HepG2 (cell line): Measurements from ENCODE around the gene C16orf54. TPM values are rescaled to one million over a fixed set of nuclear protein-coding genes. Genes with fewer than 3 reads are reported as not detected.

Source experiments
- ATAD3A ChIP-seq: sonication (generic); formaldehyde crosslinking; IDR thresholded peaks from 2 replicates; pipeline ENCODE4 v1.4.0; 2020; ENCODE audit warnings: missing genetic modification reagents
- CHD4 ChIP-seq: fragments of 200-600 bp; sonication (generic); IDR thresholded peaks from 2 replicates; pipeline ENCODE4 v1.7.0; 2017; ENCODE audit warnings: mild to moderate bottlenecking, low read length, borderline replicate concordance
- ERF ChIP-seq: IDR thresholded peaks from 2 replicates; pipeline ENCODE4 v1.6.1; 2018; ENCODE audit warnings: missing biosample characterization, missing genetic modification reagents
- MED13 ChIP-seq: sonication (generic); formaldehyde crosslinking; IDR thresholded peaks from 2 replicates; pipeline ENCODE4 v1.5.0; 2020; ENCODE audit warnings: missing genetic modification reagents
- MXD1 ChIP-seq: sonication (generic); formaldehyde crosslinking; IDR thresholded peaks from 2 replicates; pipeline ENCODE4 v1.4.0; 2020; ENCODE audit warnings: mild to moderate bottlenecking, missing genetic modification reagents
- MYC ChIP-seq: sonication (generic); formaldehyde crosslinking; IDR thresholded peaks from 2 replicates; pipeline ENCODE4 v1.9.0; 2021; ENCODE audit warnings: missing genetic modification reagents, borderline replicate concordance
- MYNN ChIP-seq: sonication (generic); formaldehyde crosslinking; IDR thresholded peaks from 2 replicates; pipeline ENCODE4 v1.4.0; 2020; ENCODE audit warnings: mild to moderate bottlenecking, low read depth, missing genetic modification reagents
- NCOA1 ChIP-seq: sonication (generic); formaldehyde crosslinking; IDR thresholded peaks from 2 replicates; pipeline ENCODE4 v1.9.0; 2021; ENCODE audit warnings: missing genetic modification reagents
- NFE2L2 ChIP-seq: fragments of 150-350 bp; IDR thresholded peaks from 2 replicates; pipeline ENCODE4 v1.6.1; 2014; ENCODE audit warnings: low read length
- PHF8 ChIP-seq: sonication (generic); formaldehyde crosslinking; IDR thresholded peaks from 2 replicates; pipeline ENCODE4 v1.5.0; 2020; ENCODE audit warnings: missing genetic modification reagents
- PLSCR1 ChIP-seq: sonication (generic); formaldehyde crosslinking; IDR thresholded peaks from 2 replicates; pipeline ENCODE4 v1.5.0; 2020; ENCODE audit warnings: missing genetic modification reagents, mild to moderate bottlenecking, borderline replicate concordance
- POGK ChIP-seq: sonication (generic); formaldehyde crosslinking; conservative IDR thresholded peaks from 2 replicates; pipeline ENCODE4 v1.8.0; 2022; ENCODE audit warnings: mild to moderate bottlenecking, moderate library complexity, missing genetic modification reagents
- POGZ ChIP-seq: sonication (generic); formaldehyde crosslinking; IDR thresholded peaks from 2 replicates; pipeline ENCODE4 v1.4.0; 2020; ENCODE audit warnings: mild to moderate bottlenecking, missing genetic modification reagents
- PRMT3 ChIP-seq: sonication (generic); formaldehyde crosslinking; IDR thresholded peaks from 2 replicates; pipeline ENCODE4 v1.8.1; 2022; ENCODE audit warnings: low read depth, mild to moderate bottlenecking, moderate library complexity, missing genetic modification reagents, borderline replicate concordance
- RERE ChIP-seq: IDR thresholded peaks from 2 replicates; pipeline ENCODE4 v1.6.1; 2016; ENCODE audit warnings: low read depth, missing genetic modification reagents, missing compliant biosample characterization
- SKI ChIP-seq: fragments of 450-650 bp; IDR thresholded peaks from one replicate; pipeline ENCODE4 v1.6.1; 2018; ENCODE audit warnings: mild to moderate bottlenecking; ENCODE audit not compliant: partially characterized antibody
- ZMYM2 ChIP-seq: sonication (generic); formaldehyde crosslinking; IDR thresholded peaks from 2 replicates; pipeline ENCODE4 v1.8.0; 2022; ENCODE audit warnings: mild to moderate bottlenecking, missing genetic modification reagents
- ZNF232 ChIP-seq: sonication (generic); formaldehyde crosslinking; IDR thresholded peaks from 2 replicates; pipeline ENCODE4 v1.4.0; 2020; ENCODE audit warnings: missing genetic modification reagents, borderline replicate concordance
- ZNF33A ChIP-seq: sonication (generic); formaldehyde crosslinking; IDR thresholded peaks from 2 replicates; pipeline ENCODE4 v1.5.1; 2020; ENCODE audit warnings: missing genetic modification reagents, mild to moderate bottlenecking, moderate library complexity, borderline replicate concordance
- ZNF564 ChIP-seq: sonication (generic); formaldehyde crosslinking; IDR thresholded peaks from 2 replicates; pipeline ENCODE4 v1.8.1; 2023; ENCODE audit warnings: mild to moderate bottlenecking, missing genetic modification reagents
- ZNF691 ChIP-seq: sonication (generic); formaldehyde crosslinking; IDR thresholded peaks from 2 replicates; pipeline ENCODE4 v1.4.0; 2020; ENCODE audit warnings: missing genetic modification reagents, low read depth, mild to moderate bottlenecking, borderline replicate concordance
- polyA plus RNA-seq, 8 experiments: library from polyadenylated mRNA; depleted of rRNA in 3 of 8; stranded (reverse) in 7 of 8; unstranded in 1 of 8; fragments of >200 nt; fragmentation: Illumina TruSeq in 4 of 8; extraction: Trizol in 4 of 8; gene quantifications; 2 replicates each; pipeline versions ENCODE4 v1.2.1 to v1.2.3, GENCODE V29; 2011 to 2016; ENCODE audit warnings: low read depth in 4 of 8, missing spikeins in 1 of 8, mixed read lengths in 1 of 8; ENCODE audit not compliant: insufficient read depth in 1 of 8
- total RNA-seq, 5 experiments: library from RNA; depleted of rRNA; stranded (reverse); fragments of >200 nt; fragmentation: Illumina TruSeq; extraction: Trizol; gene quantifications; 2 replicates each; pipeline ENCODE4 v1.2.3, GENCODE V29; 2016; ENCODE audit warnings: low read depth in 1 of 5

Gene C16orf54
- total and polyA plus RNA-seq, 2 of the 13 experiments (the other 11 are each of a cell fraction or from before 2014, with no cell fraction given), result not detected

GRCh38 chr16:29760567-29761279, 14.9 kb upstream of the C16orf54 start (continued):
- no peak for TF ChIP-seq RERE (CRISPR knock-in tag)
- TF ChIP-seq NFE2L2, result no peak
- TF ChIP-seq ERF (CRISPR knock-in tag), result 0 out of 2 replicates have a peak, but pooled peaks have one; percentile 14
- TF ChIP-seq MED13 (CRISPR knock-in tag), result no peak
- no peak for TF ChIP-seq SKI
- 0 out of 2 replicates have a peak, but pooled peaks have one; percentile 11 for TF ChIP-seq ZMYM2
- no peak for TF ChIP-seq MYNN (CRISPR knock-in tag)
- no peak for TF ChIP-seq PLSCR1 (CRISPR knock-in tag)
- no peak; the same call in 1 of the 2 replicates for TF ChIP-seq POGZ (CRISPR knock-in tag)
- TF ChIP-seq ZNF33A (CRISPR knock-in tag), result no peak
- no peak for TF ChIP-seq PRMT3
- no peak for TF ChIP-seq ZNF564 (CRISPR knock-in tag)
- TF ChIP-seq POGK (CRISPR knock-in tag), result 0 out of 2 replicates have a peak, but pooled peaks have one; percentile 37
- TF ChIP-seq CHD4, result no peak
- TF ChIP-seq ATAD3A, result no peak
- TF ChIP-seq MXD1 (CRISPR knock-in tag), result no peak
- no peak for TF ChIP-seq MYC (CRISPR knock-in tag)
- TF ChIP-seq NCOA1, result no peak
- TF ChIP-seq ZNF691 (CRISPR knock-in tag), result 0 out of 2 replicates have a peak, but pooled peaks have one; percentile 43
- TF ChIP-seq ZNF232, result no peak
- 0 out of 2 replicates have a peak, but pooled peaks have one; percentile 9 for TF ChIP-seq PHF8 (CRISPR knock-in tag)
